Peyer's patch (tissue), 4 donors: ENCODE measurements around the gene ROR1. TPM values are rescaled to one million over a fixed set of nuclear protein-coding genes. Genes with fewer than 3 reads are reported as not detected.

ENCODE experiments used
- DNase-seq, 3 donors: peaks; one replicate each; pipeline ENCODE4 v3.0.0-alpha.2; 2017 to 2019
- H3K27ac ChIP-seq, 4 donors: fragments of 200-600 bp; sonication (generic); one replicate each; pipeline ENCODE4 v1.5.1; 2016 to 2019
- H3K27me3 ChIP-seq, 2 donors: fragments of 200-600 bp; sonication (generic); one replicate each; pipeline ENCODE4 v1.5.1; 2019
- H3K36me3 ChIP-seq, 3 donors: fragments of 200-600 bp; sonication (generic); one replicate each; pipeline ENCODE4 v1.5.1; 2016 to 2019
- H3K4me1 ChIP-seq, 4 donors: fragments of 200-600 bp; sonication (generic); one replicate each; pipeline ENCODE4 v1.5.1; 2016 to 2019
- H3K4me3 ChIP-seq, 4 donors: fragments of 200-600 bp; sonication (generic); 1 replicate in 3 of 4; 2 replicates in 1 of 4; pipeline ENCODE4 v1.5.1; 2016 to 2019; ENCODE audit warnings: mild to moderate bottlenecking in 1 of 4
- H3K9me3 ChIP-seq, 4 donors: fragments of 200-600 bp; sonication (generic); one replicate each; pipeline ENCODE4 v1.5.1; 2016 to 2019; ENCODE audit warnings: mild to moderate bottlenecking in 1 of 4
- POLR2A ChIP-seq, 2 donors: fragments of 450-650 bp; IDR thresholded peaks; one replicate each; pipeline ENCODE4 v1.5.1; 2017; ENCODE audit warnings: antibody characterized with exemption in 2 of 2, mild to moderate bottlenecking in 2 of 2, moderate library complexity in 2 of 2
- total RNA-seq, 4 donors: library from RNA; depleted of rRNA; stranded (reverse); fragments of >200 nt; gene quantifications; one replicate each; pipeline ENCODE4 v1.1.0, GENCODE V29; 2016
- TF ChIP-seq, protein P1 (sequence below), 6 experiments: fragments of 450-650 bp in 4 of 6; fragments of 200-600 bp in 2 of 6; sonication (generic) in 1 of 6; IDR thresholded peaks; one replicate each; pipeline ENCODE4 v1.5.1; 2017 to 2019; ENCODE audit warnings: antibody characterized with exemption in 6 of 6, mild to moderate bottlenecking in 3 of 6, moderate library complexity in 1 of 6

Gene ROR1
- total RNA-seq, 4 donors from 2014 or later: 1.2 to 7.4 (median 4.7) TPM

DNA sequence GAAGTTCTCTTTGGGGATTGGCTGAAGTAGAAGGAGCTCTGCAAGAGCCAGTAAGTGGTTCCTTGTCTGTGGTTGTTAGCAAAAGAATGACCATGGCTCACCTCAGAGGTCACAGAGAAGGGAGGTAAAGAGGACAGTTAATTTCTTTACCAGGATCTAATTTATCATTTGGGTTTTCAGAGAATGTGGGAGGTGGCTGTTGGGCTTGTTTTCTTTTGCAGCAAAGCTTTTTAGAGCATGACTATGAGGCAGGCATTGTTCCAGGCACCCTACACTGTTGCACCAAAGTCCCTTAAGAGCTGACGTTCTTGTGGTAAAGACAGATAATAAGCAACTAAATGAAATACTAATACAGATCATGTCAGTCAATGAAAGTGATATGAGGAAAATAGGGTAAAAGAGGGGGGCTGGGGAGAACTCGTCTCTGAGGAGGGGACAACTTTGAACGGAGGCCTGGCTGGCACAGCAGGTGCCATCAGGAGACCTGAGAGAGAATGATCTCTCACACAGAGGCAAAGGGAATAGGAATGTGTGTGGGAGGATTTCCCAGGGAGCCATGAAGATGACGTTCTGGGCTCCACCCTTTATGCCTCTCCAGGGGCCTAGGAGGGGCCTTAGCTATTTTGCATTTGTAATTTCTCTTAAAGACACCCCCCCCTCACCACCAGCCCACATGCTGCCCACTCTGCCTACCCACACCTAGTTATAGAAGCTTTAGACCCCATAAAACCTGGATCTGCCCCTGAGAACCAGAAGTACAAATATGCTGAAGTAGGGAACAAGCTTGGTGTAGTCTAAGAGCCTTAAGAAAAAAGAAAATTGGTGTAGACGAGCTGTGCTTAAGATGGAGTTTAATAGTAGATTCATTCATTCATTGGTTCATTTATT lies 177.5 kb downstream of the ROR1 start:
- DNase-seq: no peak
- no peak for TF ChIP-seq POLR2A (IDR thresholded peaks at IDR 0.05)
- TF ChIP-seq, protein P1, sequence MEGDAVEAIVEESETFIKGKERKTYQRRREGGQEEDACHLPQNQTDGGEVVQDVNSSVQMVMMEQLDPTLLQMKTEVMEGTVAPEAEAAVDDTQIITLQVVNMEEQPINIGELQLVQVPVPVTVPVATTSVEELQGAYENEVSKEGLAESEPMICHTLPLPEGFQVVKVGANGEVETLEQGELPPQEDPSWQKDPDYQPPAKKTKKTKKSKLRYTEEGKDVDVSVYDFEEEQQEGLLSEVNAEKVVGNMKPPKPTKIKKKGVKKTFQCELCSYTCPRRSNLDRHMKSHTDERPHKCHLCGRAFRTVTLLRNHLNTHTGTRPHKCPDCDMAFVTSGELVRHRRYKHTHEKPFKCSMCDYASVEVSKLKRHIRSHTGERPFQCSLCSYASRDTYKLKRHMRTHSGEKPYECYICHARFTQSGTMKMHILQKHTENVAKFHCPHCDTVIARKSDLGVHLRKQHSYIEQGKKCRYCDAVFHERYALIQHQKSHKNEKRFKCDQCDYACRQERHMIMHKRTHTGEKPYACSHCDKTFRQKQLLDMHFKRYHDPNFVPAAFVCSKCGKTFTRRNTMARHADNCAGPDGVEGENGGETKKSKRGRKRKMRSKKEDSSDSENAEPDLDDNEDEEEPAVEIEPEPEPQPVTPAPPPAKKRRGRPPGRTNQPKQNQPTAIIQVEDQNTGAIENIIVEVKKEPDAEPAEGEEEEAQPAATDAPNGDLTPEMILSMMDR (IDR thresholded peaks at IDR 0.05): no peak
- no peaks in the 10 kb centered on the region for H3K27me3 ChIP-seq
- no peak overlapping the region for H3K4me3 ChIP-seq
- H3K27ac ChIP-seq: no peak overlapping the region
- no peaks in the 10 kb centered on the region for H3K36me3 ChIP-seq
- H3K9me3 ChIP-seq: peaks cover 0 to 7% (median 0%) of the 10 kb centered on the region in 4 donors
- no peaks in the 10 kb centered on the region for H3K4me1 ChIP-seq

- TF ChIP-seq, protein P1 (IDR thresholded peaks at IDR 0.05): no peak
- no peak for TF ChIP-seq POLR2A (IDR thresholded peaks at IDR 0.05)
- Histone ChIP-seq H3K4me1 (no peaks in the 10 kb centered on the region), H3K4me3 (no peak overlapping the region), H3K27ac (no peak overlapping the region), H3K36me3 (no peaks in the 10 kb centered on the region), H3K27me3 (no peaks in the 10 kb centered on the region), H3K9me3 (peaks cover 0 to 7% (median 0%) of the 10 kb centered on the region in 4 donors)
- no peak for DNase-seq
These were observed 180.4 kb downstream of the ROR1 start for GRCh38 chr1:63954187-63954586.

- H3K27ac ChIP-seq: no peak overlapping the region
- DNase-seq: no peak
These were observed 181.7 kb downstream of the ROR1 start for GRCh38 chr1:63955370-63956145.

DNA sequence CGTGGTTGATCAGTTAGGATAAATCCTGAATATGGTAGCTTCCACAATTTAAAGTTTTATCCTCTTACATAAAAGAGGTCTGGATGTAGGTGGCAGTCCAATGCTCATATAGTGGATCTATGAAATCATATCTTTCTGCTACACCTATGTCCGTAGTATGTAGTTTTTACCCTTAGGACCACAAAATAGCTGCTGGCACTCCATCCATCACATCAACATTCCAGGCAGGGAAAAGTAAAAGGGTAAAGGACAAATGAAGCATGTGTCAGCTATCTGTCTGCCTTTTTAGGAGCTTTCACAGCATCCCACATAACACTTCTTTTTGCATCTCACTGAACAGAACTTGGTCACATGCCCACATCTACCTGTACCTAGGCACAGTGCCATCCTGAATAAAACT lies 184.7 kb downstream of the ROR1 start:
- no peak for DNase-seq
- H3K27ac ChIP-seq: no peak overlapping the region
- peaks cover 0 to 7% (median 0%) of the 10 kb centered on the region in 4 donors for H3K9me3 ChIP-seq
- H3K36me3 ChIP-seq: no peaks in the 10 kb centered on the region
- H3K4me3 ChIP-seq: no peak overlapping the region
- no peaks in the 10 kb centered on the region for H3K4me1 ChIP-seq
- H3K27me3 ChIP-seq: no peaks in the 10 kb centered on the region
- no peak for TF ChIP-seq POLR2A (IDR thresholded peaks at IDR 0.05)
- TF ChIP-seq, protein P1 (IDR thresholded peaks at IDR 0.05): no peak

More at GRCh38 chr1:63955370-63956145, 181.7 kb downstream of the ROR1 start:
- no peak for TF ChIP-seq POLR2A (IDR thresholded peaks at IDR 0.05)
- TF ChIP-seq, protein P1 (IDR thresholded peaks at IDR 0.05): no peak
- H3K4me1 ChIP-seq: no peaks in the 10 kb centered on the region
- no peaks in the 10 kb centered on the region for H3K27me3 ChIP-seq
- no peaks in the 10 kb centered on the region for H3K36me3 ChIP-seq
- no peak overlapping the region for H3K4me3 ChIP-seq
- peaks cover 0 to 7% (median 0%) of the 10 kb centered on the region in 4 donors for H3K9me3 ChIP-seq

- Histone ChIP-seq H3K4me3 (no peak overlapping the region), H3K27ac (no peak overlapping the region), H3K4me1 (no peaks in the 10 kb centered on the region), H3K9me3 (no peaks in the 10 kb centered on the region), H3K36me3 (no peaks in the 10 kb centered on the region), H3K27me3 (no peaks in the 10 kb centered on the region)
- TF ChIP-seq, protein P1 (IDR thresholded peaks at IDR 0.05): no peak
- TF ChIP-seq POLR2A (IDR thresholded peaks at IDR 0.05): no peak
- no peak for DNase-seq
These were observed 186.5 kb downstream of the ROR1 start for GRCh38 chr1:63960326-63960725.
